ENCODE data around the gene RALY.

Gene RALY

DNA sequence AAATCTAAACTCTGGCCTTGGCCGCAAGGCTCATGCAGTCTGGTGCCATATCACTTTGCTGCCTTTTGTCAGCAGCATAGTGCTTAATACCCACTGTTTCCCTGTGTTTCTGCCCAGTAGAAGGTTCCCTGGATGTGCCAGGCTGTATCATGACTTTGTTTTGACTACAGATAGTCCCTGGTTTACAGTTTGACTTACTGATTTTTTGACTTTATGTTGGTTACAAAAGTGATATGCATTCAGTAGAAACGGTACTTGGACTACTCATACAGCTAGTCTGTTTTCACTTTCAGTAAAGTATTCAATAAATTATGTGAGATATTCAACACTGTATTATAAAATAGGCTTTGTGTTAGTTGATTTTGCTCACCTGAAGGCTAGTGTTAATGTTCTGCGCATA is 19.0 kb downstream of the RALY start:
- Histone ChIP-seq H2AFZ (ENCODE audit: insufficient read depth, low read length, poor library complexity) (no peak overlapping the region), H2BK5ac (ENCODE audit: low read depth, low read length, poor library complexity) (no peak overlapping the region), H2AK5ac (ENCODE audit: low read length) (no peak overlapping the region), H3K27me3 (ENCODE audit: insufficient read depth, low read length) (no peaks in the 10 kb centered on the region), H3K36me3 (ENCODE audit: control insufficient read depth in 1 of 2, insufficient read depth in 2 of 2, low read length in 2 of 2) (no peaks in the 10 kb centered on the region), H3K4ac (ENCODE audit: low read depth, low read length) (peak overlapping the region; percentile 93), H4K12ac (ENCODE audit: low read depth, low read length) (no peak overlapping the region), H3K4me1 (ENCODE audit: control insufficient read depth in 1 of 2, insufficient read depth in 2 of 2, low read length in 2 of 2) (peaks cover 21 to 29% of the 10 kb centered on the region in 2 experiments), H2BK120ac (ENCODE audit: insufficient read depth, low read length, poor library complexity) (no peak overlapping the region), H3K23ac (ENCODE audit: low read length) (no peak overlapping the region), H4K91ac (ENCODE audit: low read depth, low read length) (no peak overlapping the region), H3K4me2 (ENCODE audit: low read length) (no peak overlapping the region), H3K18ac (ENCODE audit: low read length) (no peak overlapping the region), H3K9me3 (ENCODE audit: insufficient read depth, low read depth, low read length) (no peaks in the 10 kb centered on the region), H4K8ac (ENCODE audit: low read depth, low read length) (no peak overlapping the region), H3K14ac (ENCODE audit: low read length) (no peak overlapping the region), H3K9ac (ENCODE audit: low read length) (no peak overlapping the region), H3K27ac (ENCODE audit: low read depth, low read length) (no peak overlapping the region), H3K4me3 (ENCODE audit: low read depth, low read length) (no peak overlapping the region), H2BK12ac (ENCODE audit: low read length) (no peak overlapping the region), H3K79me1 (ENCODE audit: low read length) (peaks cover 2% of the 10 kb centered on the region), H3K79me2 (ENCODE audit: control insufficient read depth, insufficient read depth, low read length, poor library complexity) (peaks cover 28% of the 10 kb centered on the region)
- DNase-seq: no peak
- no CpG with 5 or more reads among the region's 3 CpGs for WGBS (ENCODE audit: extremely low coverage, insufficient coverage, insufficient read length)

DNA sequence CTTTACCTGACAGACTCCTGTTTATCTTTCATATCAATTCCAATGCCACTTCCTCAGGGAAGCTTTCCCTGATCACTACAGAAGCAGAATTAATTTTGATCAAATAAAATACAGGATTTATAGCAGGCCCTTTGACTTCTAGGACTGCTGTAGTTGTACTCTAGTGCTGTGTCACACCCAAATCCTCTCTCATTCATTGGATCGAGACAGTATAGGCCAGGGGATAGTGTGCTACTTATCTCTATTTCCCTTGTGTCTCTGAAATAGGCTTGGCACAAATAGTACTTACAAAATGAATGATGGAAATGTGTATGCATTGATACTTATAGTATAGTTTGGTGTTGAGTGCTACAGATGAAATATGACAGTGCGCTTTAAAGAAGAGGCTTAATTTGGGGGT is 19.8 kb downstream of the RALY start:
- H3K4ac ChIP-seq (ENCODE audit: low read depth, low read length): no peak overlapping the region
- H3K79me1 ChIP-seq (ENCODE audit: low read length): peaks cover 2% of the 10 kb centered on the region
- no peak overlapping the region for H3K4me2 ChIP-seq (ENCODE audit: low read length)
- H4K91ac ChIP-seq (ENCODE audit: low read depth, low read length): no peak overlapping the region
- WGBS (ENCODE audit: extremely low coverage, insufficient coverage, insufficient read length): no CpG with 5 or more reads among the region's 2 CpGs
- no peaks in the 10 kb centered on the region for H3K9me3 ChIP-seq (ENCODE audit: insufficient read depth, low read depth, low read length)
- no peak overlapping the region for H2BK120ac ChIP-seq (ENCODE audit: insufficient read depth, low read length, poor library complexity)
- no peak overlapping the region for H3K4me3 ChIP-seq (ENCODE audit: low read depth, low read length)
- no peak overlapping the region for H4K8ac ChIP-seq (ENCODE audit: low read depth, low read length)
- no peak overlapping the region for H2BK12ac ChIP-seq (ENCODE audit: low read length)
- H3K36me3 ChIP-seq (ENCODE audit: control insufficient read depth in 1 of 2, insufficient read depth in 2 of 2, low read length in 2 of 2): no peaks in the 10 kb centered on the region
- H3K79me2 ChIP-seq (ENCODE audit: control insufficient read depth, insufficient read depth, low read length, poor library complexity): peaks cover 28% of the 10 kb centered on the region
- no peaks in the 10 kb centered on the region for H3K27me3 ChIP-seq (ENCODE audit: insufficient read depth, low read length)
- DNase-seq: no peak
- peaks cover 24 to 27% of the 10 kb centered on the region in 2 experiments for H3K4me1 ChIP-seq (ENCODE audit: control insufficient read depth in 1 of 2, insufficient read depth in 2 of 2, low read length in 2 of 2)
- H2AFZ ChIP-seq (ENCODE audit: insufficient read depth, low read length, poor library complexity): no peak overlapping the region
- H3K18ac ChIP-seq (ENCODE audit: low read length): no peak overlapping the region
- no peak overlapping the region for H2AK5ac ChIP-seq (ENCODE audit: low read length)
- no peak overlapping the region for H2BK5ac ChIP-seq (ENCODE audit: low read depth, low read length, poor library complexity)
- H3K27ac ChIP-seq (ENCODE audit: low read depth, low read length): no peak overlapping the region
- H4K12ac ChIP-seq (ENCODE audit: low read depth, low read length): no peak overlapping the region
- H3K9ac ChIP-seq (ENCODE audit: low read length): no peak overlapping the region
- H3K23ac ChIP-seq (ENCODE audit: low read length): no peak overlapping the region
- no peak overlapping the region for H3K14ac ChIP-seq (ENCODE audit: low read length)

DNA sequence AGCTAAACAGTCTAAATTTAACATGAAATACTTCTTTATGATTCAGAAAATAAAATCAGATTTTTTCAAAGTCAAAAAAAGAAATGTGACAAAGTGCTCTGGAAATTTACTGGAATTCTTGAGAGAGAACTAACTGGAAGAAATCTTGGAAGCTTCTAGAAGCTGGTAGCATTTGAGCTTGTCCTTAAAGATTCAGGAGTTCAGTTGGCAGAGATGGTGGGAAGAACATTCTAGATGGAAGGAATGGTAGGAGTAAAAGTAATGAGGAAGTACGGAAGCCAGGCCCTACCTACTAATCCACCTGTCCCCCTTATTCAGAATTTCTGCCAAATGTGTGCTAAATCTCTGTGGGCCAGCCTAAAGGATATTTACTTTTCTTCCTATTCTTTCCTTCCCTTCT is 21.2 kb downstream of the RALY start:
- no peaks in the 10 kb centered on the region for H3K27me3 ChIP-seq (ENCODE audit: insufficient read depth, low read length)
- H3K36me3 ChIP-seq (ENCODE audit: control insufficient read depth in 1 of 2, insufficient read depth in 2 of 2, low read length in 2 of 2): no peaks in the 10 kb centered on the region
- whole genome bisulfite sequencing (ENCODE audit: extremely low coverage, insufficient coverage, insufficient read length): 100% methylated on average over 1 of the region's 1 CpG
- H3K4me1 ChIP-seq (ENCODE audit: control insufficient read depth in 1 of 2, insufficient read depth in 2 of 2, low read length in 2 of 2): peaks cover 24 to 32% of the 10 kb centered on the region in 2 experiments
- no peak overlapping the region for H3K23ac ChIP-seq (ENCODE audit: low read length)
- no peak overlapping the region for H2AK5ac ChIP-seq (ENCODE audit: low read length)
- no peaks in the 10 kb centered on the region for H3K79me1 ChIP-seq (ENCODE audit: low read length)
- no peak overlapping the region for H2BK120ac ChIP-seq (ENCODE audit: insufficient read depth, low read length, poor library complexity)
- no peak overlapping the region for H2BK5ac ChIP-seq (ENCODE audit: low read depth, low read length, poor library complexity)
- H3K18ac ChIP-seq (ENCODE audit: low read length): no peak overlapping the region
- H3K79me2 ChIP-seq (ENCODE audit: control insufficient read depth, insufficient read depth, low read length, poor library complexity): peaks cover 26% of the 10 kb centered on the region
- H3K4me2 ChIP-seq (ENCODE audit: low read length): no peak overlapping the region
- H3K9me3 ChIP-seq (ENCODE audit: insufficient read depth, low read depth, low read length): no peaks in the 10 kb centered on the region
- H2AFZ ChIP-seq (ENCODE audit: insufficient read depth, low read length, poor library complexity): no peak overlapping the region
- H4K8ac ChIP-seq (ENCODE audit: low read depth, low read length): no peak overlapping the region
- no peak overlapping the region for H2BK12ac ChIP-seq (ENCODE audit: low read length)
- H3K27ac ChIP-seq (ENCODE audit: low read depth, low read length): no peak overlapping the region
- H3K9ac ChIP-seq (ENCODE audit: low read length): no peak overlapping the region
- H4K91ac ChIP-seq (ENCODE audit: low read depth, low read length): no peak overlapping the region
- H3K4me3 ChIP-seq (ENCODE audit: low read depth, low read length): no peak overlapping the region
- H3K14ac ChIP-seq (ENCODE audit: low read length): no peak overlapping the region
- H4K12ac ChIP-seq (ENCODE audit: low read depth, low read length): no peak overlapping the region
- DNase-seq: no peak
- peak overlapping the region; percentile 44 for H3K4ac ChIP-seq (ENCODE audit: low read depth, low read length)

DNA sequence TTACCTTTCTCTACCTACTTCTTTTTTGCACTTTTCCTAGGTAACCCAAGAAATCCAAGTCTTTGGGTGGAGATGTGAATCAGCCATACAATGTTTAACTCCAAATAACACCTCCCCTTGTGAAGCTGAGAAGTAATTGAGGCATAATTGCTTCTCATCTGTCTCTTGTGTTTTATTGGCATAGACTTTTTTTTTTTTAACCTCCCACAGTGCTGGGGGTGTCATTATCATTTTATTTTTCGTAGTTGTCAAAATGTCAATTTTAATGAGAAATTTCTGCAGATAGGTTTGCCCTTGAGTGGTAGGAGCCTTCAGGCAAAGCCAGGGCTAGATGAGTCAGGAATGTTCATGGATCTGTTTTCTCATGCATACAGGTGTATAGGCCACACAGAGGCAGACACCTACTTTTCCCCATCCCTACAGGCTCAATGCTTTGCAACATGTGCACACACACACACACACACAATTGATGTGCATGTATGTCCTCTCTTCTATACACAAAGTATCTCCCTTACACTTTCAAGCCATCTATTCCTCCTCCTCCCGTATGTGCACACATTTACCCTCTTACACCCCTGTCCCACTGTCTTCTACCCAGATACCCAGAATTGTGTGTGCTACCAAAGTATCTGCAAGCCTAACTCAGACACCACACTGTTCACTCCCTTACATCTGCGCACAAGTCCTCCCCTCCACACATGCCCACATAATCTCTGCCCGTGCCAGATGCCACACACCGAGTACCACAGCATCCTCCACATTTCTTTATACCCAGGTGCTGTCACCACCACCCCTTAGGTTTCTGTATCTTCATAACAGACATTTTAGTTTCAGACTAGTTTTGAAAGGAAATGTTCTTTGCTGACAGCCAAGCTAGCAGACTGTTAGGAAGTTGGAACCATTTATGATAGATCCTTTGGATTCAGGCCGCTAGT is 22.0 kb downstream of the RALY start:
- no peak overlapping the region for H4K91ac ChIP-seq (ENCODE audit: low read depth, low read length)
- H3K79me2 ChIP-seq (ENCODE audit: control insufficient read depth, insufficient read depth, low read length, poor library complexity): peaks cover 19% of the 10 kb centered on the region
- no peak overlapping the region for H2AK5ac ChIP-seq (ENCODE audit: low read length)
- no peak overlapping the region for H2BK120ac ChIP-seq (ENCODE audit: insufficient read depth, low read length, poor library complexity)
- no peak overlapping the region for H2BK5ac ChIP-seq (ENCODE audit: low read depth, low read length, poor library complexity)
- H4K12ac ChIP-seq (ENCODE audit: low read depth, low read length): no peak overlapping the region
- DNase-seq: no peak
- H3K4me1 ChIP-seq (ENCODE audit: control insufficient read depth in 1 of 2, insufficient read depth in 2 of 2, low read length in 2 of 2): peaks cover 24 to 28% of the 10 kb centered on the region in 2 experiments
- no peak overlapping the region for H3K18ac ChIP-seq (ENCODE audit: low read length)
- no peak overlapping the region for H3K27ac ChIP-seq (ENCODE audit: low read depth, low read length)
- no peak overlapping the region for H3K4me3 ChIP-seq (ENCODE audit: low read depth, low read length)
- H3K36me3 ChIP-seq (ENCODE audit: control insufficient read depth in 1 of 2, insufficient read depth in 2 of 2, low read length in 2 of 2): no peaks in the 10 kb centered on the region
- no peak overlapping the region for H3K14ac ChIP-seq (ENCODE audit: low read length)
- H3K27me3 ChIP-seq (ENCODE audit: insufficient read depth, low read length): no peaks in the 10 kb centered on the region
- no peaks in the 10 kb centered on the region for H3K9me3 ChIP-seq (ENCODE audit: insufficient read depth, low read depth, low read length)
- H3K23ac ChIP-seq (ENCODE audit: low read length): no peak overlapping the region
- WGBS (ENCODE audit: extremely low coverage, insufficient coverage, insufficient read length): no CpG with 5 or more reads among the region's 6 CpGs
- no peak overlapping the region for H3K4me2 ChIP-seq (ENCODE audit: low read length)
- H3K9ac ChIP-seq (ENCODE audit: low read length): no peak overlapping the region
- peak overlapping the region; percentile 89 for H3K4ac ChIP-seq (ENCODE audit: low read depth, low read length)
- H4K8ac ChIP-seq (ENCODE audit: low read depth, low read length): no peak overlapping the region
- no peak overlapping the region for H2AFZ ChIP-seq (ENCODE audit: insufficient read depth, low read length, poor library complexity)
- H2BK12ac ChIP-seq (ENCODE audit: low read length): no peak overlapping the region
- H3K79me1 ChIP-seq (ENCODE audit: low read length): no peaks in the 10 kb centered on the region

Measured in trophoblast cell (in vitro differentiated cells and primary cell).